ENCODE measurements around the gene C16orf92.
"Not testable (repeated sequence)": the region's sequence is repeated elsewhere in the genome, so short reads cannot be mapped to it uniquely, and the experiment has no call there.

C16orf92 gene

GRCh38 chr16:30005341-30006094, 17.5 kb upstream of the C16orf92 start:
- H3K4me3 ChIP-seq (ENCODE audit: low read length): no peak overlapping the region
- TF ChIP-seq ZNF274 (IDR thresholded peaks at IDR 0.05; ENCODE audit: low read depth, low read length): no peak

GRCh38 chr16:30006095-30006473, 16.9 kb upstream of the C16orf92 start:
- H3K4me3 ChIP-seq (ENCODE audit: low read length): no peak overlapping the region
- TF ChIP-seq ZNF274 (IDR thresholded peaks at IDR 0.05; ENCODE audit: low read depth, low read length): no peak

DNA sequence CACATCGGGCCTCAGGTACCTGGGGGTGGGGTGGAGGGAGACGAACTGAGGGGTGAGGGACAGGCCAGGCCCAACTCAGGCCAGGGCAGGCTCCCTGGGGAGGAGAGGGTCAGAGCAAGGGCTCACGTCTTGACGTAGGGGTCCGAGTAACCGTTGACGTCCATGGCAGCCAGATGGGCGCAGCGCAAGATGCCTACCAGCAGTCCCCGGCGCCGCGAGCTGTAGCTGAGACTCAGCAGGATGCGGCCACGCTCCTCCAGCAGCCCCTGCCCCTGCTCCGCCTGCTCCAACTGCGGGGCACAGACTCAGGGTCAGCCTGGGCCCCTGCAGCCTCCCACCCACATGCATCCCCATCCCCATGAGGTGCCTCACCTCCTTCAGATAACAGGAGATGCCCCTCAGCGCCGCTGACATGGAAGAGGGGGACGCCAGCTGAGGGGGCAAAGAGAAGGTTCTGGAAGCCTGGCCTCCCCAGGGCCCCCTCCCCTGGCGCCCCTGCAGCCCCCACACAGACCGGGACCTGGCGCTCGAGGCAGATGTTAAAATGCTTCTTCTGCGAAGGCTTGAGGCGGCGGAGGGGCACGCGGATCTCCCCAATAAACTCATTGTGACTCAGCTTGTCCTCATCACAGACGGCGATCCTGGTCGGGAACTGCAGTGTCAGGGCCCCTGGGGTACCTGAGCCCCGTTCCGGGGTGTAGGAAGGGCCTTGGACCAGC, 16.2 kb upstream of the C16orf92 start:
- H3K4me3 ChIP-seq (ENCODE audit: low read length): no peak overlapping the region
- no peak for TF ChIP-seq ZNF274 (IDR thresholded peaks at IDR 0.05; ENCODE audit: low read depth, low read length)

- no peak overlapping the region for H3K4me3 ChIP-seq (ENCODE audit: low read length)
- no peak for TF ChIP-seq ZNF274 (IDR thresholded peaks at IDR 0.05; ENCODE audit: low read depth, low read length)
Observed at GRCh38 chr16:30007378-30007895, 15.6 kb upstream of the C16orf92 start.

- TF ChIP-seq ZNF274 (IDR thresholded peaks at IDR 0.05; ENCODE audit: low read depth, low read length): no peak
- no peak overlapping the region for H3K4me3 ChIP-seq (ENCODE audit: low read length)
Observed at GRCh38 chr16:30009085-30009862, 13.7 kb upstream of the C16orf92 start.

DNA sequence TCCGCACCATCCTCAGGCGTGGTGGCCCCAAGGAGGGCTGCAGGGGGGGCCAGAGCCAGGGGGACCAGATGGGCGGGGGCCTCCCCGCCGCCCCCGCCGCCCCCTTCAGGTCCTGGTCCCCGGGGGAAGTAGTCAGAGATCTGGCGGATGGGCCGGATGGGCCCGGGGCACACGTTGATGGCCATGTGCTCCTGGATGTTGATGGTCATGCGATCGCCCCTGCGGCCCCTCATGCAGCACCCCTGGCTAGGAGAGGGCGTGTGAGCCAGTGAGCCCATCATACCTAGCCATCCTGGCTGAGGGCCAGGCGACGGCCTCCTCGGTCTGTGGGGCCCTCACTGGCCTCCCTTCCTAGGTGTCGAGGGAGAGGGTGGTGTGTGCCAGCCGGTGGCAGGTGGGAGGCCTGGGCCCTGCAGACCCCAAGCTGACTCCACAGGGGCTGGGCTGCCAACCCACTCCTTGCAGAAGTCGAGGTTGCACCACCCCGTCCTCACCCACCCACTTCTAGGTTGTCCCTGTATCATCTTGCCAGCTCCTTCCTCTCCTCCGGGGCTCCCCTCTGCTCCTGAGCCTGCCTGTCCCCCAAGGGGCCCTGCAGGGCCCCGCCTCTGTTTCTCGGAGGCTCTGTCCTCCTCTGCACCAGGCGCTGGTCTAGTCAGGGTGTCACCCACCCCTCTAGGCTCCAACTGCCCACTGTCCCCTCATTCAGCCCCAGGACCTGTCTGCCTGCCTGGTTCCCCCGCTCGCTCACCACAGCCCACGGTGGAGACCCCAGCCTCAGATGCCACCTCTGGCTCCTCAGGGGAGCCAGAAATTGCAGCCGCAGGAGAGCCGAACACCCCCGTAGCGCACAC, 12.8 kb upstream of the C16orf92 start:
- TF ChIP-seq ZNF274 (IDR thresholded peaks at IDR 0.05; ENCODE audit: low read depth, low read length): no peak
- no peak overlapping the region for H3K4me3 ChIP-seq (ENCODE audit: low read length)

DNA sequence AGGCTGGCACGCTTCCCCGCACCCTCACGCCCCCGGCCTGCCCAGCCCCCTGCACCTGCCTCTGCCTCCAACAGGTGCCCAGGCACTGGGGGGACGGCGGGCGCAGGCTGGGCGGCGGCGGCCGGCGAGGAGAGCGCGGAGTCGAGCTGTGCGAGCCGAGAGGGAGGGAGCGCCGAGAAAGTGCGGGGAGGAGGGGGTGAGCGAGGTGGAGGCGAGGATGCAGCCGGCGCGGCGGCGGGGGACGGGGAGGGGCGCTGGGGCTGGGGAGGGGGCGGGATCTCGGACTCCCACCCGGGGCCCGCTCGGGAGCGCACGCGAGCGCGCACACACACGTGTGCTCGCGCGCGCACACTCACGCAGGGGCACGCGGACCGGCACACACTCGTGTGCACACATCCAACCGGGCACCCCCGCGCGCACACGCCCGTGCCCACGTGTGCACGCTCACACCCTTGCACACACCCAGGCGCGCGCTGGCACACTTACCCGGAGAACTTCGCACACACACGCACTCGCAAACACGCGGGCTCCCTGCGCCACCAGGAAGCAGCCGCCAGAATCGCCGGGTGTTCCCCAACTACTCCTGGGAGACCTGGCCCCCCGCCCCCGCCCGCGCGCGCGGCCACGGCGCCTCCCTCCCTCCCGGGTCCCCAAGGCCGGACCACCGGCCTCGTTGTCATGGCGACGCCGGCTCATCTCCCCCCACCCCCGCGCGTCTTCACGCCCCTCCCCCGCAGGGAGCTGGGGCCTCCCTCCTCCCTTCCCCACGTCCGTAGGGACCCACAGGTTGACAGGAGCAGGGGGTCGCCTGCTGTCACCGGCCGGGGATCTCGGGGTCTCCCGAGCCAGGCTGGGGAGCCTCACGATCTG, 11.9 kb upstream of the C16orf92 start, which contains the start of gene DOC2A:
DOC2A (minus strand) TSS at position 184 of the 870 bp plus-strand sequence. CDS start 805 bp downstream, outside the sequence.
- H3K4me3 ChIP-seq (ENCODE audit: low read length): peak within 1 kb of the TSS; percentile 35; the same call in 1 of the 2 replicates
- no peak for TF ChIP-seq ZNF274 (IDR thresholded peaks at IDR 0.05; ENCODE audit: low read depth, low read length)

- no peak for TF ChIP-seq ZNF274 (IDR thresholded peaks at IDR 0.05; ENCODE audit: low read depth, low read length)
- H3K4me3 ChIP-seq (ENCODE audit: low read length): no peak overlapping the region
Observed at GRCh38 chr16:30011714-30012504, 11.1 kb upstream of the C16orf92 start.

- not testable (repeated sequence) for H3K4me3 ChIP-seq (ENCODE audit: low read length)
Observed at GRCh38 chr16:30012598-30012997, 10.4 kb upstream of the C16orf92 start.

DNA sequence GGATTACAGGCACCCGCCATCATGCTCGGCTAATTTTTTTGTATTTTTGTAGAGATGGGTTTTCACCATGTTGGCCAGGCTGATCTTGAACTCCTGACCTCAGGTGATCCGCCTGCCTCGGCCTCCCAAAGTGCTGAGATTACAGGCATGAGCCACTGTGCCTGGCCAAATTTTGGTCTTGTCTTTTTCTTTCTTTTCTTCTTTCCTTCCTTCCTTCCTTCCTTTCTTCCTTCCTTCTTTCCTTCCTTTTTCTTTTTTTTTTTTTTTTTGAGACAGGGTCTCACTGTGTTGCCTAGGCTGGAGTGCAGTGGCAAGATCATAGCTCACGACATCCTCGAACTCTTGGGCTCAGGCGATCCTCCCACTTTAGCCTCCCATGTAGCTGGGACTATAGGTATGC, 7.5 kb upstream of the C16orf92 start:
- not testable (repeated sequence) for H3K4me3 ChIP-seq (ENCODE audit: low read length)

DNA sequence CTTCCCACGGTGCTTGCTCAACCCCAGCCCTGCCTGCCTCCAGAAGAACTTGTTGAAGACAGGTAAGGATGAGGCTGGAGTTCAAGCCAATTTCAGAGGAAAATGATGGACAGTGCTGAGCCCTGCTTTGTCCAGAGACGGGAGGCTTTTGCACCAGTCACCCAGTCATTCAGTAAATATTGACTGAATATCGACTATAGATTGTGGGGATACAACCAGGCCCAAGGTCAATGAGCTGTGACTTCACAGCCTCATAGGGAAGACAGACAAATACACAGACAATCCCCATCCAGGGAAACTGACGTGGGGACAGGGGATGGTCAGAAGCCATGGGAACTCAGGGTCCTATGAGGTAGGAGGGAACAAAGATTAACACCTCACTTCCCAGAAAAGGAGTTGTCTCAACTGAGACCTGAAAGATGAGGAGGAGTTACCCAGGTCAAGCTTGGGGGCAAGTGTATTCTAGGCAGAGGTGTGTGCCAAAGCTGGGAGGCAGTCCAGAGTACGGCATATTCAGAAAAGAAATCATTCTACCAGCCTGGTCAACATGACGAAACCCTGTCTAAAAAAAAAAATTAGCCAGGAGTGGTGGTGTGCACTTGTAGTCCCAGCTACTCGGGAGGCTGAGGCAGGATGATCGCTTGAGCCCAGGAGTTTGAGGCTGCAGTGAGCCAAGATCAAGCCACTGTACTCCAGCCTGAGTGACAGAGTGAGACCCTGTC, 6.3 kb upstream of the C16orf92 start:
- no peak overlapping the region for H3K4me3 ChIP-seq (ENCODE audit: low read length)
- TF ChIP-seq ZNF274 (IDR thresholded peaks at IDR 0.05; ENCODE audit: low read depth, low read length): no peak

Data from GM08714 (cell line).